ENCODE data around the gene UNK.

DNA sequence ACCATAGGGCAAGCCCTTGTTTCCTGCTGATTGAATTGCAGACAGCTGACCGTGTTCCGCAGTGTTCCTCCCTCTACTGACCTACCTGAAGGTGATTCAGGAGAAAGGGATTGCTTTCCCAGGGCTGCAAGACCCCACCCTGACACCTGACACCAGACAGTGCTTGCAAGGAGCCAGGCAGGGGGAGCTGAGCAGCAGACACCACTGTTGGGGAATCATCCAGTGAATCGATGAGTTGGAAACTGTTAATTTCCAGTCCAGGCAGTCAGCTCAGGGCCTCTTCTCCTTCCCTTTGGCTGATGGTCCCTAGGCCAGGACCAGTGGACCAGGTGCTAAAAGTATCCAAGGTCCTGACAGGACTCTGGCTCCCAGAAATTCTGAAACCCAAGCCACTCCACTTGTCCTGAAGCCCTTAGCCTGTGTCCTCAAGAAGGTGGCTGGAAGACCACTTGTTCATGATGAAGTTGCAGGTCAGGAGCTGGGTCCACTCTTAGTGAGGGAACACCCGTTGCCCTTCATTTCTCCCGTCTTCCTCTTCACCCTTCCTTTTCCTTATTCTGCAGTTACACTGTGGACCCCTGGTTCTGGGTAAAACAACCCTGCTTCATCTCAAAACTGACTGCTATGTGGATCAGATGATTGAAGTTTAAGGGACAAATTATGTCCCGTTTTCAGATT, 9.5 kb upstream of the UNK start:
- no peak for TF ChIP-seq CTCF (IDR thresholded peaks at IDR 0.05; ENCODE audit: low read length)
- no peak for TF ChIP-seq EZH2 (IDR thresholded peaks at IDR 0.05; ENCODE audit: borderline replicate concordance, low read length)

All from OCI-LY1 (cell line).